C4-2B (cell line): ENCODE results near the gene DNAH8.

ENCODE experiments used
- H3K27ac ChIP-seq: fragments of 450-650 bp; 2 replicates; pipeline ENCODE4 v1.5.1; 2017
- ZFX ChIP-seq: fragments of 450-650 bp; IDR thresholded peaks from 2 replicates; pipeline ENCODE4 v1.6.1; 2017
- TF ChIP-seq, protein P1 (sequence below): fragments of 450-650 bp; conservative IDR thresholded peaks from 2 replicates; pipeline ENCODE4 v1.5.1; 2017; ENCODE audit warnings: mild to moderate bottlenecking

Gene DNAH8

DNA sequence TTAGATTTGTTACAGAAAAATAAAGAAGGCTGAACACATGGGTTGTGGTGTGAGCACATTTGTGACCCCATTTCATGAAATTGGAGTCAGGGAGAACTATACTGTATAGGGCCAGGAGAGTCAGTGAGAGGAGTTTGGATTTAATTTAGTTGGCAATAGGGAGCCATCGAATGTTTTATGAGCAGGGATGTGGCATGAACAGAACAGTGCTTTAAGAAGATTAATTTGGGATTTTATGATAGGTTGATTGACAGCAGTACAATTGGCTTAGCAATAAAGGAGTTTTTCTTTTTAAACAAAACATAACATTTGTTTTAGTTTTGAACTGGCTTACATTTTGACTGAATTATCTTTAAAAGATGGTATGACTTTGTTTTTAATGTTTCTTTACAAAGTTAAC is 227.9 kb downstream of the DNAH8 start:
- H3K27ac ChIP-seq, result no peak overlapping the region
- TF ChIP-seq, protein P1, sequence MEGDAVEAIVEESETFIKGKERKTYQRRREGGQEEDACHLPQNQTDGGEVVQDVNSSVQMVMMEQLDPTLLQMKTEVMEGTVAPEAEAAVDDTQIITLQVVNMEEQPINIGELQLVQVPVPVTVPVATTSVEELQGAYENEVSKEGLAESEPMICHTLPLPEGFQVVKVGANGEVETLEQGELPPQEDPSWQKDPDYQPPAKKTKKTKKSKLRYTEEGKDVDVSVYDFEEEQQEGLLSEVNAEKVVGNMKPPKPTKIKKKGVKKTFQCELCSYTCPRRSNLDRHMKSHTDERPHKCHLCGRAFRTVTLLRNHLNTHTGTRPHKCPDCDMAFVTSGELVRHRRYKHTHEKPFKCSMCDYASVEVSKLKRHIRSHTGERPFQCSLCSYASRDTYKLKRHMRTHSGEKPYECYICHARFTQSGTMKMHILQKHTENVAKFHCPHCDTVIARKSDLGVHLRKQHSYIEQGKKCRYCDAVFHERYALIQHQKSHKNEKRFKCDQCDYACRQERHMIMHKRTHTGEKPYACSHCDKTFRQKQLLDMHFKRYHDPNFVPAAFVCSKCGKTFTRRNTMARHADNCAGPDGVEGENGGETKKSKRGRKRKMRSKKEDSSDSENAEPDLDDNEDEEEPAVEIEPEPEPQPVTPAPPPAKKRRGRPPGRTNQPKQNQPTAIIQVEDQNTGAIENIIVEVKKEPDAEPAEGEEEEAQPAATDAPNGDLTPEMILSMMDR, result no peak
- no peak for TF ChIP-seq ZFX

DNA sequence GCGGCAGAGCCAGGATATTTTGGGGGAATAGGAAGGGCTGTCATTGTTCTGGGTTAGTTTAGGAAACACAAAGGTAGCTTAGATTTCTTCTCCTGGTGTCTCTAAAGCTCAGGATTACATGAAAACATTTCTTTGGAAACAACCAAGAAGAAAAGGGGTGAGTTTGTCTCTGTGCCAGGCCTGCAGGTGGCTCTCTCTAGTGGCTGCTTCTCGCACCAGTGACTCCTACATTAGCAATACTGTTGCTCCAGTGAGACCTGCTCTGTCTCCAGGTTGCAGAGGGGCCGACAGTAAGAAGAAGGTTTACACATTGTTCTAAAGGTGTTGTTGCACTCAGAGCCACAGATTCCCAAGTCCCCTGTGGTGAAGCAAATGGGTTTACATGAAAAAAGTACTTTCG is 228.9 kb downstream of the DNAH8 start:
- H3K27ac ChIP-seq, result no peak overlapping the region
- no peak for TF ChIP-seq ZFX
- TF ChIP-seq, protein P1, result peak; percentile 24

DNA sequence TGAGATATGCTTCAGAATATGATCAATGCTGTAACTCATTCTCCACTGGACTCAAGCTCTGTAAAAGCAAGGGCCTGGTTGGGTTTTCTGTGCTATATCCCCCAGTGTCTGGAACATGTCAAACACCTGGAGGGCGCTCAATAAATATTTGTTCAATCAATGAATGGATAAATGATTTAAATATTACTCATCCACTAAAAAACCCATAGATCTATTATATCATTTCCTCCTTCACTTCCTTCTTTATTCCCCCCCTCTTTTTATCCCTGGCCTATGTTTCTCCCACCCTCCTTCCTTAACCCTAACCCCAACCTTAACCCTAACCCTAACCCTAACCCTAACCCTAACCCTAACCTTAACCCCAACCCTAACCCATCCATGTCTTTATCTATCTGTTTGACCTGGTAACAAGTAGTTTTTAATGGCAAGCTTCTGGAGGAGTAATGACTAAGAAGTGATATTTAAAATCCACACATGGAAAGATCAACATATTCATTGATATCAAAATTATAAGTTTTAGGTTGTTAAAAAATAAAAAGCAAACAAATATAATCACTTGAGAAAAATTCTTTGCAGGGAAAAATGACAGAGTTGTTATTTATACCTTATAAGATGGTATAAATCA is 229.7 kb downstream of the DNAH8 start:
- H3K27ac ChIP-seq, result no peak overlapping the region
- TF ChIP-seq, protein P1, result no peak
- no peak for TF ChIP-seq ZFX

DNA sequence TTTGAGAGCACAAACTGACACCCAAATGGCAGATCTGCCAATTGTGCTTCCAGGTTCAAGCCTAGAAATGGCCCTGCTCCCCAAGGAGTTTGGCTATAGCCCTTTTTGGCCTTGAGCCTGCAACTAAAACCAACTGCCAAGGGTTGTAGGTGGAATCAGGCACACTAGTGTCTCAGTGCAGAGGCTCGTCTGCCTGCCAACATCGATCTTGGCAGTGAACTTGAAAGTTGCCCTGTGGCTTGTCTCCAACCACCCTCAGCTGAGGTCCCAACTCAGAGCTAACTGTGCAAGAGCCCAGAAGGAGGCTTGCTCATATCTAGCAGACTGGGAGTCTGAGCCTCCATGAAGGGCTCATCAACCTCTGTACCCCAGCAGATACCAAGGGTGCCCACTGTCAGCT is 240.8 kb downstream of the DNAH8 start:
- peak overlapping the region; percentile 3 for H3K27ac ChIP-seq
- TF ChIP-seq ZFX, result no peak

DNA sequence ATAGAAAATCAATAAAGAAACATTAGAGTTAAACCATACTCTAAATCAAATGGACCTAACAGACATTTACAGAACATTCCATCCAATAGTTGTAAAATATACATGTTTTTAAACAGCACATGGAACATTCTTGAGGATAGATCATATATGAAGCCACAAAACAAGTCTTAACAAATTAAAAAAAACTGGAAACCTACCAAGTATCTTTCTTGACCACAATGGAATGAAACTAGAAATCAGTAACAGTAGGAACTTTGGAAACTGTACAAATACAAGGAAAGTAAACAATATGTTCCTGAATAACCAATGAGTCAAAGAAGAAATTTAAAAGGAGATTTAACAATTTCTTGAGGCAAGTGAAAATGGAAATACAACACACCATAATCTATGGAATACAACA is 242.3 kb downstream of the DNAH8 start:
- no peak overlapping the region for H3K27ac ChIP-seq
- TF ChIP-seq ZFX, result no peak
- TF ChIP-seq, protein P1, result no peak

DNA sequence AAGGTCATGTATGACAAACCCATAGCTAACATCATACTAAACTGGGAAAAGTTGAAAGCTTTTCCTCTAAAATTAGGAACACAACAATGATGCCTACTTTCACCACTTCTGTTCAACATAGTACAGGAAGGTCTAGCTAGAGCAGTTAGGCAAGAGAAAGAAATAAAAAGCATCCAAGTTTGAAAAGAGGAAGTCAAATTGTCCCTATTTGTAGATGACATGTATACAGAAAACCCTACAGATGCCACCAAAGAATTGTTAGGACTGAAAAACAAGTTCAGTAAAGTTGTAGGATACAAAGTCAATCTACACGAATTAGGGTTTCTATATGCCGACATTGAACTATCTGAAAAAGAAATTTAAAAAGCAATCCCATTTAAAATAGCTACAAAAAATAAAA is 244.0 kb downstream of the DNAH8 start:
- no peak overlapping the region for H3K27ac ChIP-seq
- no peak for TF ChIP-seq ZFX
- TF ChIP-seq, protein P1, result no peak

GRCh38 chr6:38968702-38969149 is 253.6 kb downstream of the DNAH8 start:
- TF ChIP-seq ZFX, result no peak
- TF ChIP-seq, protein P1, result no peak
- no peak overlapping the region for H3K27ac ChIP-seq
